Posterior vena cava (tissue), 2 donors: ENCODE results near the gene RPLP1. TPM values are rescaled to one million over a fixed set of nuclear protein-coding genes. Genes with fewer than 3 reads are reported as not detected.

ENCODE experiments used
- DNase-seq: peaks from one replicate; pipeline ENCODE4 v3.0.0-alpha.2; 2020; ENCODE audit warnings: low spot score
- intact Hi-C, 2 donors: fragments of 100-400 bp; cut with DNase I; formaldehyde crosslinking; loops; one replicate each; pipeline versions ENCODE4 v1.14.1 to v1.14.2; 2022 to 2023
- total RNA-seq, 2 donors: library from RNA; stranded (reverse); fragmentation: NEBNext Ultra II Directional; extraction: Animal tissue kit (Norgen Biotek cat#: 25700); gene quantifications; one replicate each; pipeline ENCODE4 v1.2.1, GENCODE V29; 2021
- donor health status: DM: yes; HTN: yes; CAD: no.
- donor health status: DM: yes; HTN: yes; CAD: no.

The RPLP1 gene
- total RNA-seq, 2 donors from 2014 or later: 1,397 to 1,408 TPM

DNA sequence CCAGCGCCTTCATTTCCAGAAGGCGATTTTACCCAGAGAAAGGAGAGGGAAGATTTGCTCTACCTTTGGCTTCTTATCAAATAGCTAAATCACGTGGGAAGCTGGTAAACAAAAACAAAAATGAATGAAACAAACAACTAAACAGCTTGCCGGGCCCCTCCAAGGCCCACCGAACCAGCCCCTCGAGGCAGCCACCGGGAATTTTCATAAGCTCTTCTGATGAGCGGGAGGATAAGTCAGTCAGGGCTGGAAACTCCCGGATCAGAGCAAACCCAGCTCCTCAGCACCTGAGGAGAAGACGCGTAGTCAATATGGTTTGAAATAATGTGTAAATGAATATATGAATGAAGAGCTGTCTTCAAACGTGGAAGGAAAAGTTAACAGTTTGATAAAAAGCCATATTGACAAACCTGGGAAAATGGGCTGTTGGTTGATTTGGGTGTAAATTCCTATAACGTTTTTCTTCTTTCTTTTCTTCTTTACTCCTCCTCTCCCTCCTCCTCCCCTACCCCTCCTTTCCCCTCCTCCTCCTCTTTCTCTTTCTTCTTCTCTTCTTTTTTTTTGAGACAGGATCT lies 10.7 kb downstream of the RPLP1 start:
- intact Hi-C loops: no loop called here

DNA sequence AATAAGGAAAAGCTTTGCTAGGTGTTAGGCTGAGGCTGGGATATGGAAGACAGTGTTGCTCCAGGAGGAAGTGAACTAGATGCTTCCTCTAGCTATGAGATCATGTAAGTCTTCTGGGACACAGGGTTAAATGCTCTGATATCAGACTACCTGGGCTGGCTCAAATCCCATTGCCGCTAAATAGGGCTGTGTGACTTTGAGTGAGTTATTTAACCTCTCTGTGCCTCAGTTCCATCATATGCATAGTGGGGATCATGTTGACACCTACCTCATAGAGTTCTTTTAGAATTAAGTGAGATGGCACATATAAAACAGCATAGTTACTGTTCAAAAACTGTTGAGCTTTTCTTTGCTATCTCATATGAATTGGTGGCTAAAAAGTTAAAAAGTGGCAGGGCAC lies 12.6 kb downstream of the RPLP1 start:
- DNase-seq: no peak
- intact Hi-C loops: no loop called here

More for the DNA sequence above, 10.7 kb downstream of the RPLP1 start:
- DNase-seq: no peak

DNA sequence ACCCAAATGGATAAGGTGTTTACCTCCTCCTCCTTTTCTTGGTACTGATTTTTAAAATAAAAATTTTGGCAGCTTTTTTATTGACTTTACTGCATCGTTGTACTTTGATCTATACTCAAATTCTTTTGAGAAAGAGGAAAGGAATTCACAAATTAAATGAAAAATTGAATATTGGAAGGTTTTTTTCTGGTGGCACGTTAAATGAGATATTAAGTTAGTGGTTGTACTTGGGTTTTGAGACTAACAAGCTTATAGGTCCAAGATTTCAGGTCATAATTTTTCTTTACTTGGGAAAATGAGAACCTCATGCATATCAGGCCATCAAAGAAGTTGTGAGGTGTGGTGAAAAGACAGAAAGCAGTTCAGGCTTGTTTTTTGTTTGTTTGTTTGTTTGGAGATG lies 14.1 kb downstream of the RPLP1 start:
- intact Hi-C loops: no loop called here
- no peak for DNase-seq

DNA sequence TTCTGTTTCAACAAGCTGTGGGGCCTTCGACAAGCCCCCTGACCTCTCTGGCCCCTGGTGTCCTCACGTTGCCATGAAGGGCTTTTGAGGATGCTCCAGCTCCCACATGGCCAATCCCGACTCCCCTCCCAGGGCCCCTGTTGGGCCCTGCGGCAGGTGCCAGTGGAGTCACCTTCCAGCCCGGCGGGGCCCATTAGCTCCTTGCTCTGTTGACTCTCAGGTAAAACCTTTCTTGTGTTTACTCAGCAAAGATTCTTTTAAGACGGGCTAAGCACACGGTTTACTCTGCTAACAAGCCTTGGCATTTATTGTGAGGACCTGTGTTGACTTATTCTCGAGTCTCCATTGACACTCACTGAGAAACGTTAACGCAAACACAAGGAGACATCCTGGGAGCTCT lies 15.0 kb downstream of the RPLP1 start:
- intact Hi-C loops: no loop called here
- DNase-seq: no peak

DNA sequence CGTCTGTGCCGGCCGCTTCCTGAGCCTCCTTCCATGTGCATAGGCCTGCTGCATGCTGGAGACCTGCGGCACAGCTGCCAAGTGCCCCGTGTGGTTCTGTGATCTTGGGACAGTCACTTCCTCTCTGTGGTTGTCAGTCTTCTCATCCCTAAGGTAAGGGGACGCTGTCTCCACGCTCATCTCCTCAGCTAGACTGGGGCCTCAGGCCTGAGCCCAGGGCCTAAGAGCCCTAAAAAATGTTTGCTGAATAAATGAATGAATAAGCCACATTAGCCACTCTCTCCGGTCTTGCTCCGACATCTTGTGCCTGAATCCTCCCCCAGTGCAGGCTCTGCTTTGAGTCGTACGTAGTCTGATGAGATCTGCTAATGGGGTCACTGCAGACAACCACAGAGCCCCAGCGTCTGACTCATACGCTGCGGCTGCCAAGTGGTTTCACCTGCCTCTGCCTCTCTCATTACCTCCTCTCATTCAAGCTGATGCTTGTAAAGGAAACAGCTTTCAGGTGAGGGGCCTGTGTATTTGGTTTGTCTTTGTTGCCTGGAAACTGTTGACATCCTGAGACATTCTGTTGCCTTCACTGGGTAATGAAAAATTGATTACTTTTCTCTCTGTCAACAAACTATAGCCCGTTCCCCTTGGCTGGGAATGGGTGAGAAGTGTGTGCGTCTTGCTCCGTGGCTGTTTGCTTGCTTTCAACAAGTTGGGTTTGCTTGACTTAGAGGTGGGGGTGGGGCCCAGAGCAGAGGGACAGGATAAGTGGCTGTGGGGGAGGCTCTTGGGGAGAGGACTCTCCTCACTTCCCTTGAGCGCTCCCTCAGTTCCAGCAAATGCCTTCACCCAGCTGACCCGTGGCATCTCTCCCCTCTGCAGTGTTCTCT lies 15.9 kb downstream of the RPLP1 start:
- intact Hi-C loops: no loop called here
- no peak for DNase-seq

DNA sequence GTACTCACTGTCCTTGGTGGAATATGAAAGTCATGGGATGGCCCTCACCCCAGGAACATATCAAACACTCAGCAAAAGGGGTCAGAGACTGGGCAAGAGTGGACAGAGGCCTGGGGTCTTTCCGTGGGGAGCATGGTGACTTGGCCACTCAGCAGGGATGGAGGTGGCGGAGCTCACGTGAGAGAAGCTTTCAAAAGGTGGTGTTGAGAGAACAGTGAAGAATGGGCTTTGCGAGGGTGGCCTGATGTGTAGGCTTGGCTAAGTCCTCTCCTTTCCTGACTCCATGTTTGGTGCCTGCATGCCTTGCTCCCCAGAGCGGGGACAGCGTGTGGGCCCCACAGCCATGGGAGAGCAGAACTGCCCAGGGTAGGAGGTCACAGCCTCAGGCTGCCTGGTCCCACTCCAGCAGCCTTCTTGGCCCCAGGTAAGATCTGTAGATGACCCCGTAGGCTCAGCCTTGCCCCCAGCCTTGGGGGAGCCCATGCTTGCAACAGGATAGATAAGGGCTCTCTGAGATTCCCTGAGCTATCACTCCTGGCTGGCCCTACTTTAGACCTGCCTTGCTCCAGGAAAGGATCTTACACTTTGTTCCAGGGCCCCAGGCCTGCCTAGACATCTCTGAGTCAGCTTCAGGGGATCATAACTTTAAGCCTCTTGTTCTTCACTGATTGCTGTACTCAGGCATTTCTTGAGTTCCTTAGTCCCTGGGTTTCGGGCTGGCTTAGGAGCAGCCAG lies 17.0 kb downstream of the RPLP1 start:
- no peak for DNase-seq
- intact Hi-C loops: loop anchor here in 1 of 2 donors (5.0 kb wide), 1 partner anchor 678 kb away; no protein-coding TSS in a partner anchor

DNA sequence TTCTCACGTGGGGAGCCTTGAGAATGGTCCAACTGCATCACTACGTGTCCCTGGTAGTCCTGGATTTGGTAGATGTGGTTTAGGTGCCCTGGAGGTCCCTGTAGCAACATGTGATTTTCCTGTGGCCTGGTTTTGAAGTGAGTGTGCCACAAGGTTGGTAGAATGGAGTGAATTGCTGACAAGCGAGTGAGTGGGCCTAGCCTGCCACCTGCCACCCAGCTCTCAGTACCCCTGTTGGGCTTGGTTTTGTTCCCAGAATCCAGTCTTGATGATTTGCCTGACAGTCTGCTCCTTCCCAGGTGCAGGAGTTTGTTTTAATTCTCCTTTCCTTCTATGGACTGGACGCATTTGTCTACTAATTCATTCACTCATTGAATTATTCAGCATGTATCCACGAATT lies 19.4 kb downstream of the RPLP1 start:
- intact Hi-C loops: loop anchor here in 1 of 2 donors (5.0 kb wide), 1 partner anchor 675 kb away; no protein-coding TSS in a partner anchor
- no peak for DNase-seq

DNA sequence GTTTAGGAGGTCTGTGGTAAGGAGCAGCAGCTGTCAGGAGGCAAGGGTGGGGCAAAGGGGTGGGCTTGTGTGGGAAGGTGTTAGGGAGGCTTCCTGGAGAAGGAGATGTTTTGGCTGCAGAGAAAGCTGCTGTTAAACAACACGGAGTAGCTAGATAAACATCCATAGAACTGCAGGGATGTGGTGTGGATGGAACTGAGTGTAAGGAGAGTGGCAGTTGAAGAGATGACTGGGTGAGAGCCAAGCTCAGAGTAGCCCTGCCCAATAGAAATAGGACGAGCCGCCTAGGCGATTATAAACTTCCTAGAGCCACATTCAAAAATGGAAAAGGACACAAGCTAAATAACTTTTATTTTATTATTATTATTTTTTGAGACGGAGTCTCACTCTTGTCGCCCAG lies 19.9 kb downstream of the RPLP1 start:
- intact Hi-C loops: loop anchor here in 1 of 2 donors (5.0 kb wide), 1 partner anchor 675 kb away; no protein-coding TSS in a partner anchor

DNA sequence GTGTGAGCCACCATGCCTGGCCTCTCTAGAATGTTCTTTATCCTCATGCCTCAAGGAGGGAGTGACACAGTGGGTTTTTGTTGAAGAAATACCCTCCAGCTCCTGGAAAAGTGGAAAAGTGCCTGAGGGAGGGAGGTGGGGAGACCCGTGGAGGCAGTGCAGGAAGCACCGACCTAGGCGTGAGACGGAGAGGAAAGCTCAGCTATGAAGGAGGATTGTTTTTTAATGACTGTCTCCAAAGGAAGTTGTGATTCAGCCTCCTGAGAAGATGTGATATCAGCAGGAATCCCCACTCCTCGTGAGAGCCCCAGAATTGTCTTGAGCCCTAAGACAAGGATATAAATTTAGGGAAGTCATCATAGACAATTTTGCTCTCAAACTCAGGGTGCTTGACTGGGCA lies 21.7 kb downstream of the RPLP1 start:
- intact Hi-C loops: loop anchor here in 1 of 2 donors (5.0 kb wide), 1 partner anchor 673 kb away; no protein-coding TSS in a partner anchor
- no peak for DNase-seq

More for the DNA sequence above, 19.9 kb downstream of the RPLP1 start:
- no peak for DNase-seq

DNA sequence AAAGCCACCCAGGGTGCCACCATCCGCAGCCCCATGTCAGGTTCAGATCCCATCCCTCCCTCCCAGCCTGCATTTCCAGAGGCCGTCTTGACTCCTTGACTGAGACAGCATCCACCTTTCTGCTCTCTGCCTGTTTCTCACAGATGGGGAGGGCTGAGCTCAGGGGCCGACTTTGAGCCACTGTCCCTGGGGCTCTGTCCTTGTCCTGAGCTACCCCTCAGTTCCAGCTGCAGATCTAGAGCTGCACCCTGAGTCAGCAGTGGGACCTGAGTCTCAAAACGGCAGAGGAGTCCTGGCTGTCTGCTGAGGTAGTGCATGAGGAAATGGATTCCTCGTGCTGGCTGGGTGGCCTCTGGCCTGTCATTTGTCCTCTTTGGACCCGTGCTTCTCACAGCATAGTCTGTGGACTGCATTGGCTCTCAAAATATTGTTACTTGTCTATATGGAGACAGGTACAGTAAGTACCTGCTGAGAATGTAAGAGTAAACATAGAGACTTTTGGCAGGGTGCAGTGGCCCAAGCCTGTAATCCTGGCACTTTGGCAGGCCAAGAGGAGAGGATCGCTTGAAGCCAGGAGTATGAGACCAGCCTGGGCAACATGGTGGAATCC lies 22.3 kb downstream of the RPLP1 start:
- intact Hi-C loops: loop anchor here in 1 of 2 donors (5.0 kb wide), 1 partner anchor 672 kb away; no protein-coding TSS in a partner anchor
- DNase-seq: no peak

DNA sequence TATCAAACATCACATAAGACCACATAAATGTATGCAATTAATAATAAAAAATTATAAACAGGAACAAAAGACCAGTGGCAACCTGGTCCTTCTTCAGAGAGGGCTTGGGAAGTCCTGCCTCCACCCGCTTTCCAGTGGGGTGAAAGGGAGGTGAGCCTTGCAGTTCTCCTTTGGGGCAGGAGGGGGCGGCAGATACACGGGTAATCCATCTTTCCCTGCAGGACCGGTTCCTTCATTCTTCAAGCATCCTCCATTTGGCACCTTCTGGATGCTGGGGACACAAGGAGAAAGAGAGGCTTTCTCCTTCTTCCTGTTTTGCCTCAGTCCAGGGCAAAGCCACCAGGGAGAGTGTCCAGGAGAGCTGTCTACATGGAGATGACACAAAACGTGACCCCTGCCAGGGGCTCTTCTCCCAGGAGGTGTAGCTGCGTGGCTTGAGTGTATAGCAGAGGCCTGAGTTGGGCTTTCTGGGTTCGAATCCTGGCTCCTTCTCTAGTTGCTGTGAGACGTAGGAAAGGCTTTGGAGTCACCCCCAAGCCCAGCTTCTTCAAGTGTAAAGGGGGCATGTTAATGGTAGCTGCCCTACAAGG lies 23.2 kb downstream of the RPLP1 start:
- peak; percentile 95 for DNase-seq
- intact Hi-C loops: no loop called here

DNA sequence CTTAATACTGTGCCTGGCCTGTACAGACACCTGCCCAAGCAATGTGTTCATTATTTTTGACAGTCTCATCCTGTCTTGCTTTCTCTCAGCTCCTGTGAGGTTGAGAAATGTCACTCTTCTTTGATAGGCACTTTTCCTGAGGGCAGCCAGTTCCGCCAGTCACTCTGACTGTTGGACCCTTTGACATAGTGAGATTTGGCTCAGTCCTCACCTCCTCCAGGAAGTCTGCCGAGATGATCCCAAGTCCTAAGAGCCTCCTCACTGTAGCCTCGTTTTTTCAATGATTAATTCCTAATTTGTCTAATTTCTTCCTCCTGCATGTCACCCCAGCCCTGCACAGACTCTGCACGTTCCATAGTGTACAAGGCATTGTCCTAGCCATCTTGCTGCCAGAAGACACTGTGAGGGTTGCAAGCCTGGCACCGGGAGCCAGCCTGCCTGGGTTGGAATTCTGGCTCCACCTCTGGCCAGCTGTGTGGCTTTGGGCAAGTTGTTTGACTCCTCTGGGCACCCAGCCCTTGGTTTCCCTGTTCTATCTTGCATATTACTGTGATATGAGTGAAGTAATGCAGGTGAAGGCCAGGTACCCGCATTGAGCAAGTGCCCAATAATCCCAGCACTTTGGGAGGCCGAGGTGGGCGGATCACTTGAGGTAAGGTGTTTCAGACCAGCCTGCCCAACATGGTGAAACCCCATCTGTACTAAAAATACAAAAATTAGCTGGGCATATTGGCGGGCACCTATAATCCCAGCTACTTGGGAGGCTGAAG lies 24.3 kb downstream of the RPLP1 start:
- no peak for DNase-seq
- intact Hi-C loops: no loop called here

DNA sequence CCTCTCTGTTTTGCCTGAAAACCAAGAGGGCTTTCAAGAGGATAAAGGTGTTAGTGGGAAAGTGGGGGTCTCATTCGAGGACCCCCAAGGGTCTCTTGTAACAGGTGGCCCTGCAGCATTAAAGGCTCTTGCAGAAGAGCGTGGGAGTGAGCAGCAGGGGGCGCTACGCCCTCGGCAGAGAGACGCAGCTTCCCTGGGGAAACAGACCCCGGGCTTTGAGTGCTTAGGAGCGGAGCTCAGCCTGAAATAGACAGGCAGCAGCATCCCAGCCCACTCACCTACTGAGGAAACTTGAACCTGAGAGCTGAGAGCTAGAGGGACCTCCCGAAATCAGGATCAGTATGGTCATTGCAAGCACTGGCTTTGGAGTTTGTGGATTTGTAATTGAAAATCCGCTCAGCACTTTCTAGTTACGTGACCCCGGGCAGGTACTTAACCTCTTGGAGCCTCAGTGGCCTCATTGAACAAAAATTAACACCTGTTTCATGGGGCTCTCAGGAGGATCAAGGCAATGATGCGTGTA lies 25.7 kb downstream of the RPLP1 start:
- DNase-seq: no peak
- intact Hi-C loops: loop anchor here in 1 of 2 donors (2.0 kb wide), 1 partner anchor 1010 kb away; no protein-coding TSS in a partner anchor

DNA sequence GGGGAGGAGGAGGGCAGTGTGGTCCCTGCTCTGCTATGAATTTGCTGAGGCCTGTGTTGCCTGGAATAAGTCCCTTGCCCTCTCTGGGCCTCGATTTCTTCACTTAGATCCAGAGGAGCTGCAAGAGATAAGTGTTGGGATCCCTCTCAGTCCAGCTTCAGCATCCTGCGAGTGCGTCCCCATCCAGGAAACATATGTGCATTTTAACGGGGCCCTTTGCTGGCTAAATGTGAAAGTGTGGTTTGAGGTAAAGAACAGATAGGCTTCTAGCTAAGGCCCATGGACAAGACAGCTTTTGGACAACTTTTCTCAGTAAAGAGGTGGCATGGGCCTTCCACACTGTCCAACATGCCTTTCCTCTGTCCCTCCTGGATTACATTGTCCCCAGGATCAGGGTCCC lies 26.5 kb downstream of the RPLP1 start:
- no peak for DNase-seq
- intact Hi-C loops: loop anchor here in 1 of 2 donors (2.0 kb wide), 1 partner anchor 1010 kb away; no protein-coding TSS in a partner anchor

DNA sequence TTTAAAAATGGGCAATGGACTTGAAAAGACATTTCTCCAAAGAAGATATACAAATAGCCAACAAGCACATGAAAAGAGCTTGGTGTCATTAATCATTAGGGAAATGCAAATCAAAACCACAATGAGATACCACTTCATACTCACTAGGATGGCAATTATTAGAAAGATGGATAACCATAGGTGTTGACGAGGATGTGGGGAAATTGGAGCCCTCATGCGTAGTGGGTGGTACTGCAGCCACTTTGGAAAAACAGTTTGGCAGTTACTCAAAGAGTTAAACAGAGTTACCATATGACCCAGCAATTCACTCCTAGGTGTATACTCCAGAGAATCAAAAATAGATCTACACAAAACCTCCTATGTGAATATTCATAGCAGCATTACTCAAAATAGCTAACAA lies 27.4 kb downstream of the RPLP1 start:
- intact Hi-C loops: loop anchor here (2.0 to 10.0 kb wide), 2 partner anchors 1005 to 1009 kb away; no protein-coding TSS in a partner anchor
- no peak for DNase-seq

DNA sequence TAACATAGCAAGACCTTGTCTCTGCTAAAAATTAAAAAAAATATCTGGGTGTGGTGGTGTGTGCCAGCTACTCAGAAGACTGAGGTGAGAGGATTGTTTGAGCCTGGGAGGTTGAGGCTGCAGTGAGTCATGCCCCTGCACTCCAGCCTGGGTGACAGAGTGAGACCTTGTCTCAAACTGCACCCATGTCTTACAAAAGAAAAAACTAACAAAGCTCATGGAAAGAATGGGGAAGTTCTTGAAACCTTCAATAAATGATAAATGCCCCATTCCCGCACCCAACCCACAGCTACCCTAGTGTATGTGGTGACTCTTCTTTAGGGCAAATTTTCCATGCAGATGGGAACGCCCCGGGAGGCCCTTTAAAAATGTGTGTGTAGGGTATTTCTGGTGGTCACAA lies 28.3 kb downstream of the RPLP1 start:
- intact Hi-C loops: loop anchor here in 1 of 2 donors (10.0 kb wide), 1 partner anchor 1004 kb away; no protein-coding TSS in a partner anchor
- DNase-seq: no peak

DNA sequence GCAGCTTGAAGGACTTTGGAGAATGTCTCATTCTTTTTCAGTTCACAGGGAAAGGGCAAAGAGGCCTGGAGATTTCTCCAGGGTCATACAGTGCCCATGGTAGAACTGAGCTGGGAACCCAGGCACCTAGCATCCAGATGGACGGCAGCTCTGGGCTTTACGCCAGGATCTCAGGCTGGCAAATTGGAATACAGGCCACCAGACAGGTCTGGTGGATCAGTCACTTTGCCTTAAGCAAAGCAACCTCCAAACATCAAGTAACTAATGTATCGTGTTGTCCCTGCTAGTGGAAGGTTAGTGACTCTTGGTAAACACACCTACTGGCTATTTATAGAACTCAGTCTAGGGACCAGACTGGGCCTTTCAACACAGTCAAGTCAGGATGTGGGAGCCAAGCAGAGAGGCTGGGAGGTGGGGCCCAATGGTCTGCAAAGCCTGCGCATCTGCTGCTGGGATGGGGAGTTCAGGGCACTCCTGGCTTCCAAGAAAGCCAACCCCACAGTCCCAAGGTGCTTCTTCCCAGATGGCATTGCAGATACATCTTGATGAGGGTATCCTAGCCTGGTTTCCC lies 30.2 kb downstream of the RPLP1 start:
- no peak for DNase-seq
- intact Hi-C loops: loop anchor here in 1 of 2 donors (10.0 kb wide), 1 partner anchor 1002 kb away; no protein-coding TSS in a partner anchor
